Fibroblast of pulmonary artery (primary cell): ENCODE results near the gene NLGN2.

Experiments used
- DNase-seq: peaks from one replicate; pipeline ENCODE4 v3.0.0-alpha.2; 2010; ENCODE audit warnings: low read depth
- H3K4me3 ChIP-seq: replicated peaks from 2 replicates; pipeline ENCODE4 v1.5.1; 2011; ENCODE audit warnings: low read depth, mild to moderate bottlenecking, control low read depth, low read length, moderate library complexity
- TF ChIP-seq, protein P1 (sequence below): IDR thresholded peaks from 2 replicates; pipeline ENCODE4 v1.5.1; 2011; ENCODE audit warnings: mild to moderate bottlenecking, control low read depth, low read length, inconsistent platforms; ENCODE audit errors: missing control alignments

Gene NLGN2

GRCh38 chr17:7431231-7431630 is 23.6 kb downstream of the NLGN2 start:
- DNase-seq, result no peak
- TF ChIP-seq, protein P1, sequence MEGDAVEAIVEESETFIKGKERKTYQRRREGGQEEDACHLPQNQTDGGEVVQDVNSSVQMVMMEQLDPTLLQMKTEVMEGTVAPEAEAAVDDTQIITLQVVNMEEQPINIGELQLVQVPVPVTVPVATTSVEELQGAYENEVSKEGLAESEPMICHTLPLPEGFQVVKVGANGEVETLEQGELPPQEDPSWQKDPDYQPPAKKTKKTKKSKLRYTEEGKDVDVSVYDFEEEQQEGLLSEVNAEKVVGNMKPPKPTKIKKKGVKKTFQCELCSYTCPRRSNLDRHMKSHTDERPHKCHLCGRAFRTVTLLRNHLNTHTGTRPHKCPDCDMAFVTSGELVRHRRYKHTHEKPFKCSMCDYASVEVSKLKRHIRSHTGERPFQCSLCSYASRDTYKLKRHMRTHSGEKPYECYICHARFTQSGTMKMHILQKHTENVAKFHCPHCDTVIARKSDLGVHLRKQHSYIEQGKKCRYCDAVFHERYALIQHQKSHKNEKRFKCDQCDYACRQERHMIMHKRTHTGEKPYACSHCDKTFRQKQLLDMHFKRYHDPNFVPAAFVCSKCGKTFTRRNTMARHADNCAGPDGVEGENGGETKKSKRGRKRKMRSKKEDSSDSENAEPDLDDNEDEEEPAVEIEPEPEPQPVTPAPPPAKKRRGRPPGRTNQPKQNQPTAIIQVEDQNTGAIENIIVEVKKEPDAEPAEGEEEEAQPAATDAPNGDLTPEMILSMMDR, result no peak
- H3K4me3 ChIP-seq, result no peak overlapping the region

DNA sequence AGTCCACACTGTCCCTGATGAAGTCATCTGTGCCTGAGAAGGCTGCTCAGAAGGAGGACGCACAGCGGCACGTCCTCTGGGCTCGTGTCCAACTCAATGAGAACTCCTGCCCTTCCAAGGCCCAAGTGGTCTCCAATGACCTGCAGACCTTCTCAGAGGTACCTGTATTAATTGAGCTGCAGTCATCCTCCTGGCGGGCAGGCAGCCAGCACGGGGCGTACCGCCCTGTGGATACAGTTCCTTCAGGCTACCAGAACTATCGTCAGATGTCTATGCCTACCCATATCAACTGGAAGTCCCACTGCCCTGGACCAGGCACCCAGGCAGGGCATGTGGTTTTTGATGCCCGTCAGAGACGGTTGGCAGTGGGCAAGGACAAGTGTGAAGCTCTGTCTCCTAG is 24.7 kb downstream of the NLGN2 start:
- TF ChIP-seq, protein P1, result no peak

GRCh38 chr17:7435676-7436555 is 28.3 kb downstream of the NLGN2 start:
- peak overlapping the region; percentile 52 for H3K4me3 ChIP-seq
- no peak for DNase-seq
- TF ChIP-seq, protein P1, result no peak

More for the DNA sequence above, 24.7 kb downstream of the NLGN2 start:
- H3K4me3 ChIP-seq, result no peak overlapping the region
- no peak for DNase-seq

GRCh38 chr17:7436556-7437368 is 29.1 kb downstream of the NLGN2 start:
- H3K4me3 ChIP-seq, result peak overlapping the region; percentile 25
- DNase-seq, result peak; percentile 78
- TF ChIP-seq, protein P1, result peak; percentile 33

DNA sequence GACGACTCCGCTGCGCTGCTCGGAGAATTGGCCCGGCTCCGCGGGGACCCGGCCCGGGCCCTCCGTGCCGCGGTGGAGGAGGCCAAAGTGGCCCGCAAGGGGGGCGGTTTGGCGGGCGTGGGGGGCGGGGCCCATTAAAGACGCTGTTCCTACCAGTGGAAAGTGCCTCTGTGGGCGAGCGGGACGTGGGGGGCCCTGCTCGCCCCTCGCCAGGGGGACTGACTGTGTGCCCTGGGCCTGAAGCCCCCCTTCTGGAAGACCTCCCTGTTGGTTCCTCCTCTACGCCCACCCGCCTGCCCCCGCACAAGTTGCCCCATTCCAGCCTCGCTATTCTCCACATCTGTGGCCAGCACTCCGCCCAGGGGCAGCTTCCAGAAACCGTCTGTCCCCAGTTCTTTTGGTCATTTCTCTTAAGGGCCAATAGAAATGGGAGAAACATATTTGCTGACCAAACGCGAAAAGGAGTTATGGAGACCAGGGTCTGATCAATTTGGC is 29.8 kb downstream of the NLGN2 start:
- TF ChIP-seq, protein P1, result no peak
- peak overlapping the region; percentile 24 for H3K4me3 ChIP-seq
- no peak for DNase-seq

GRCh38 chr17:7437950-7438614 is 30.4 kb downstream of the NLGN2 start:
- no peak for DNase-seq
- H3K4me3 ChIP-seq, result peak overlapping the region; percentile 10
- TF ChIP-seq, protein P1, result no peak
